GM18517 (cell line): ENCODE data around the gene RND1.
"Not testable (repeated sequence)": the region's sequence is repeated elsewhere in the genome, so short reads cannot be mapped to it uniquely, and the experiment has no call there.

Experiments used
- ATAC-seq: cut with Tn5 transposase; IDR thresholded peaks from one replicate; pipeline ENCODE4 v1.9.1; 2021; ENCODE audit warnings: mild to moderate bottlenecking, moderate library complexity; ENCODE audit not compliant: unreplicated experiment

RND1 gene

GRCh38 chr12:48869191-48869590, 3.5 kb upstream of the RND1 start:
- ATAC-seq, result no peak

GRCh38 chr12:48868451-48868850, 2.8 kb upstream of the RND1 start:
- ATAC-seq, result no peak

- ATAC-seq, result no peak
Observed at GRCh38 chr12:48866052-48866711, 512 bp upstream of the RND1 start.

DNA sequence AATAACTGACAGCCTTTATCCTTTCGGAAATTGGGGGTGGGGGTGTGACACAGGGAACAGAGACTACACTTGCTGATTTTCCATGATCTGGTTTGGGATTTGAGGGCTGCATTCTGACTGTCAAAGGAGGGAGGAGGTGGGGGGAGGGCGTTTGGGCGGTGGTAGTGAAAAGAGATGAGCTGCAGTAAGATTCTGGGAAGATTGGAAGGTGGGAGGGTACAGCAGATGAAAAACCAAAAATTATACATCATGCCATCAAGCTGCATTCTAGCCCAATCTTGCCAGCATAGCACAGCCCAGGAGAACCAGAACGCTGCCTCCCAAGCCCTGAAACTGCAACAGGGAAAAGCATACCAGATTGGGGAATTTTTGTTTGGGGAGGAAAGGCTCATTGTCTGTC, 2.4 kb downstream of the RND1 start:
- ATAC-seq, result no peak

- no peak for ATAC-seq
Observed at GRCh38 chr12:48862760-48863159, 2.9 kb downstream of the RND1 start.

DNA sequence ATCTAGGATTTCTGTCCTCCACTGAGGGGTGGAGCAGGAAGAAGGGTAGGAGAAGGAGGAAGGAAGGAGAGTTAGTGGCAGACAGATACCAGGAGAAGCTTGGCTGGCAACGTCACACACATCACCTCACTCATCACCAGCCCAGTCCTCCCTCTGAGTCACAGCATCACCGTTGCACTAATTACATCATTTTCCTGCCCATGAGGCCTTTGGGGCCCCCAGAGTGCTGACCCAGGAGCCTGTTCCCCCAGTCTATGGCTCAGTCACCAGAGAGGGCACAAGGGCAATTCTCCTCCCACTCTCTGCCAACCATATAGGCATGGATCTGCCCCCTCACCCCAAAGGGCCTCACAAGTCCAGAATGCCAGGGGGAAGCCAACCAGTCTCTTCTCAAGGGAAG, 4.6 kb downstream of the RND1 start:
- no peak for ATAC-seq

- not testable (repeated sequence) for ATAC-seq
Observed at GRCh38 chr12:48860236-48860635, 5.4 kb downstream of the RND1 start.

- no peak for ATAC-seq
Observed at GRCh38 chr12:48859607-48860006, 6.1 kb downstream of the RND1 start.

DNA sequence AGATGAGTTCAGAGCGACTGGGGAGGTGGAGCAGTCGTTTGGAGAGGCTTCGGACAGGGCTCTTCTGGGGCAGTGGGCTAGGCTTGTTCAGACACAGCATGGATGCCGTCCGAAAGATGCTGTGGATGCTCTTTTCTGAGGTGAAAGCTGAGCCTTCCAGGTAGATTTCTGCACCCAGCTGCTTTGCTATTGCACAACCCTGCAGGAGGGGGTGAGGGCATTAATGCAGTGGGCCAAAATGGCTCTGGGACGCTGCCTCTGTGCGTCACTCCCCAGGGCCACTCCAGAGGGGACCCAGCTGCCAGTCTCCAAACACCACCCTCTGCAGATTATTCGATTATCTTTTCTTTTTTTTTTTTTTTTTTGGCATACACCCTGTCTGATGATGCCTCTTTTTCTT, 7.6 kb downstream of the RND1 start:
- ATAC-seq, result no peak

DNA sequence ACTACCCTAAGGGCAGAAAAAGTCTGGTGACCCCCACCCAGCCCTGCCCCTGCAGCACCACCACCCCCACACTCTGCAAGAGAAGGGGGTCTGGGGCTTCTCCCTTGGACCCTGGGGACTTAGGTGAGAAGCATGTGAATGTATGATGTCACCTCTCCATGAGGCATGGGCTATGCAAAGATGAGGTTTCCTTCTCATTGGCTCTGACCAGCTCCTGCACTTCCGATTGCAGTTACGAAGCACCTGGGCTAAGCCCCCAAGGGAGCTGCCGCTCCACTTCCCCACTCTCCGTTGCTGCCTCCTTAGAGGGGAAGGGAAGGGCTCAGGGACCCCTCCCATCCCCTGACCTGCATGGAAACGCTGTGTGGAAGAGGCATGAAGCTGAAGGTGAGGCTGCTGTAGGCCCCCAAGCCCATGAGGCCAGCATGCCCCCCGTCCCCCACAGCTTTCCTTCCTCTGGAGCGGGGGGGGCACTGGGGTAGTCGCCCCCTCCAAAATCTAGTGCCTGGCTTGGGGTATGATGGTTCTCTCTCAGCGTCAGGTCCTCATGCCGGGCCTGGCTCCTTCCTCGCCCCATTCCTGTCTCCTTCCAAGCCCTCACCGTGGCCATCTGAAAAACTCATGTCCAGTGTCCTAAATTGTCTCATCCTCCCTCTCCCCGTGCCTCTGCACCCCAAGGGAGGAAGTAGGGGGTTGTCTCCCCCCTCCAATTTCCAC, 8.2 kb downstream of the RND1 start:
- ATAC-seq, result no peak

GRCh38 chr12:48856379-48856778, 9.3 kb downstream of the RND1 start:
- no peak for ATAC-seq

GRCh38 chr12:48854932-48855331, 10.7 kb downstream of the RND1 start:
- ATAC-seq, result not testable (repeated sequence)

- no peak for ATAC-seq
Observed at GRCh38 chr12:48854488-48854887, 11.2 kb downstream of the RND1 start.

- peak; percentile 63 for ATAC-seq
Observed at GRCh38 chr12:48852734-48853688, 12.7 kb downstream of the RND1 start.

- peak; percentile 87 for ATAC-seq
Observed at GRCh38 chr12:48851883-48852733, 13.6 kb downstream of the RND1 start, which contains the start of gene DDX23. TSS of gene DDX23 (minus strand) at chr12:48852163. CDS start at chr12:48845782, 6,381 bp downstream.

DNA sequence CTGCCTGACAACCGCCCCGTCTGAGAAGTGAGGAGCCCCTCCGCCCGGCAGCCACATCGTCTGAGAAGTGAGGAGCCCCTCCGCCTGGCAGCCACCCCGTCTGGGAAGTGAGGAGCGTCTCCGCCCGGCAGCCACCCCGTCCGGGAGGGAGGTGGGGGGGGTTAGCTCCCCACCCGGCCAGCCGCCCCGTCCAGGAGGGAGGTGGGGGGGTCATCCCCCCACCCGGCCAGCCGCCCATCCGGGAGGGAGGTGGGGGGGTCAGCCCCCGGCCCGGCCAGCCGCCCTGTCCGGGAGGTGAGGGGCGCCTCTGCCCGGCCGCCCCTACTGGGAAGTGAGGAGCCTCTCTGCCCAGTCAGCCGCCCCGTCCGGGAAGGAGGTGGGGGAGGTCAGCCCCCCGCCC, 23.6 kb downstream of the RND1 start:
- ATAC-seq, result not testable (repeated sequence)

GRCh38 chr12:48838048-48838447, 27.6 kb downstream of the RND1 start:
- ATAC-seq, result no peak

DNA sequence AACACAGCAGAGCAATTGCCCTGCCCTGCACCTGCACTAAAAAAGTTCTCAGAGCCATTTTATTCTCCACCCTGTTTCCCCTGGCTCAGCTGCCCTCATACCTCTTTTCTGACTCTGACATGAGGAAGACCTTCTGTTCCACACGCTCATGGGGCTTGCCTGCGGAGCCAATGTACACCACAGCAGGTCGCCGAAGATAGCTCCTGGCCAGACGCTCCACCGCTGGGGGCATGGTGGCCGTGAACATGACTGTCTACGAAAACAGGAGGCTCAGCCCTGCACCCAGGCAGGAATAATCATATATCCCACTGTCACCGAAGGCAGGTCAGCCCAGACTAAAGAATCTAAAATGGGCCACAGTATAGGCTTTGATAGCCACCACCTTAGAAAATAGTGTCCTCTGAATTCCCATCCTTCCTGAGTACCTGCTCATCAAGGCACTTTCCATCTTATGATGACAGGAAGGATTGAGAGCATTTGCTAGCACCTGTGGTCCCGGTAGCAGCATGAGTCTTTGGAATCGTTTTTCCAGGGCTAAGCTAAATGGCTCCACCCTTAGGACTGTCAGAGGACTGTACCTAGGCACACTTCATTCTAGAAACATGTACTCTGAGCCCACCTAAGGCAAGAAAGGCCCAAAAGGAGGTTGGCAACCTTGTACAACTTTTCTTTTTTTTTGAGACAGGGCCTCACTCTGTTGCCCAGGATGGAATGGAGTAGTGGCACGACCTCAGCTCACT, 33.2 kb downstream of the RND1 start:
- no peak for ATAC-seq

DNA sequence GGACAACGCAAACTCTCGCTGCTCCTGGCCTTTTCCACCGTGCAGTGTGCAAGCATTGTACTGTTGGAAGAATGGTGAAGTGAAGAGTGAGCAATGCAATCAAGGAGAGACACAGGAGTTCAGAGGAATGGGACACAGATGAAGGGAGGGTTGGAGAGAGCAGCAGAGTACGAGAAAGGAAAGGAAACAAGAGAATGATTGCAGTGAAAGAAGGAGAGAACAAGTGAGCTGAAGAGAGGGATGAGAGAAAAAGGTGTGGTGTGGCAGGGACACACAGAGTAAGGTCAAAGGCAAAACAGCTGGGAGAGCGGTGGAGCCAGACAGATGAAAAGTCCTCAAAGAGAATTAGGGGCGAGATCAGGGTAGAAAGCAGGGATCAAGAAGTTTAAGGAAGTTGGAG, 34.4 kb downstream of the RND1 start:
- no peak for ATAC-seq
